Thymus (tissue), 11 donors: ENCODE measurements around the gene NOL4L. TPM values are rescaled to one million over a fixed set of nuclear protein-coding genes. Genes with fewer than 3 reads are reported as not detected.
A peak's percentile ranks its signal among the peaks of the same experiment; 100 is the strongest.

Experiments
- DNase-seq, 9 donors: peaks; one replicate each; pipeline ENCODE4 v3.0.0-alpha.2; 2013; ENCODE audit warnings: low spot score in 9 of 9, low read depth in 6 of 9, missing footprints in 1 of 9
- H3K27ac ChIP-seq, 2 donors: one replicate each; pipeline ENCODE4 v1.5.1; 2013; ENCODE audit warnings: control low read depth in 1 of 2, low read depth in 1 of 2, low read length in 1 of 2, mild to moderate bottlenecking in 1 of 2, moderate library complexity in 1 of 2
- H3K27me3 ChIP-seq, 2 donors: one replicate each; pipeline ENCODE4 v1.5.1; 2013; ENCODE audit warnings: low read length in 1 of 2; ENCODE audit not compliant: control insufficient read depth in 2 of 2, insufficient read depth in 1 of 2
- H3K36me3 ChIP-seq, 2 donors: one replicate each; pipeline ENCODE4 v1.5.1; 2013; ENCODE audit warnings: low read length in 1 of 2, mild to moderate bottlenecking in 1 of 2, moderate library complexity in 1 of 2; ENCODE audit not compliant: control insufficient read depth in 2 of 2, insufficient read depth in 2 of 2
- H3K4me1 ChIP-seq, 2 donors: one replicate each; pipeline ENCODE4 v1.5.1; 2013; ENCODE audit warnings: low read length in 2 of 2; ENCODE audit not compliant: control insufficient read depth in 2 of 2, insufficient read depth in 2 of 2
- H3K4me3 ChIP-seq, 2 donors: one replicate each; pipeline ENCODE4 v1.5.1; 2013; ENCODE audit warnings: low read length in 2 of 2, control low read depth in 1 of 2, mild to moderate bottlenecking in 1 of 2
- H3K9me3 ChIP-seq, 2 donors: one replicate each; pipeline ENCODE4 v1.5.1; 2013; ENCODE audit warnings: low read length in 1 of 2, mild to moderate bottlenecking in 1 of 2; ENCODE audit not compliant: control insufficient read depth in 2 of 2, insufficient read depth in 1 of 2
- WGBS: extraction: QIAGEN DNeasy Blood & Tissue Kit; methylation state at CpG from one replicate; pipeline ENCODE4 v1.1.7; 2013; 5-methylcytosine and 5-hydroxymethylcytosine counted together
- polyA plus RNA-seq: library from polyadenylated mRNA; stranded (reverse); fragments of 200-250 nt; gene quantifications from one replicate; pipeline ENCODE4 v1.2.3, GENCODE V29; 2013
- total RNA-seq: library from RNA; stranded (reverse); fragments of 120-200 nt; gene quantifications from one replicate; pipeline ENCODE4 v1.2.4, GENCODE V29; 2013
- donor health status: healthy.

NOL4L gene
- total and polyA plus RNA-seq, 2 donors: 12.4 to 14.1 TPM

- Histone ChIP-seq H3K4me3 (no peak overlapping the region), H3K27ac (no peak overlapping the region), H3K9me3 (no peaks in the 10 kb centered on the region), H3K36me3 (peaks cover 5 to 10% of the 10 kb centered on the region in 2 donors), H3K27me3 (no peaks in the 10 kb centered on the region), H3K4me1 (peaks cover 0 to 49% of the 10 kb centered on the region in 2 donors)
- 97% methylated on average over 3 of the region's 3 CpGs for WGBS
- DNase-seq: no peak
Measured at GRCh38 chr20:32569018-32569379, 16.1 kb downstream of the NOL4L start.

DNA sequence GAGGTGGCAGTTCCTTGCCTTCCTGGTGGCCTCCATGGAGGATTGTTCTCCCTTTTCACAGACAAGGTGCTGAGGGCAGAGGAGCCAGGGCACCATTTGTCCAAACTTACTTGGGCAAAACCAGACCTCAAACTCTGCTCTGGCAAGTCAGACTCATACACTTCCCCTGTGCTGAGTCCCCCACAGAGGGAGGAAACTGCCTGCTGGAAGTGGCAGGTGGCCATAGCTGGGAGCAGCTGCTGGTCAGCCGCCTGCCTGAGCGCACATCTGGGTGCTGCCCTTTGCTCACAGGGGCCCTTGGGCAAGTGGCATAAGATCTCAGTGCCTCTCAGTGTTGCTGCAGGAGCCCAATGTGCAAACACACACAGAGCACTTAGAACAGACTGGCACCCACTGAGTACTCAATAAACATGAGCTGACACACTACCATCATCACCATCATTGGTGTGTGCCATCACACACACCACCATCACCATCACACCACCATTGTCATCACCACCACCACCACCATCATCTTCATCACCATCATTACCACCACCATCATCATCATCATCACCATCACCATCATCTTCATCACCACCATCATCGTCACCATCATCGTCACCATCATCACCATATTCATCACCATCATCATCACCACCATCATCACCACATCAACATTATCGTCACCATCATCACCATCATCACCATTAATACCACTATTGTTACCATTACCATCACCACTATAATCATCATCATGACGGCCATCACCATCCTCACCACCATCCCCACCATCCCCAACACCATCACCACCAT lies 17.6 kb downstream of the NOL4L start:
- peaks cover 5 to 9% of the 10 kb centered on the region in 2 donors for H3K36me3 ChIP-seq
- no peak overlapping the region for H3K4me3 ChIP-seq
- no peak overlapping the region for H3K27ac ChIP-seq
- no peaks in the 10 kb centered on the region for H3K9me3 ChIP-seq
- 89% methylated on average over 6 of the region's 6 CpGs for WGBS
- H3K27me3 ChIP-seq: no peaks in the 10 kb centered on the region
- peaks cover 0 to 49% of the 10 kb centered on the region in 2 donors for H3K4me1 ChIP-seq
- no peak for DNase-seq

- WGBS: 95% methylated on average over 12 of the region's 12 CpGs
- H3K9me3 ChIP-seq: no peaks in the 10 kb centered on the region
- H3K4me3 ChIP-seq: no peak overlapping the region
- H3K27me3 ChIP-seq: no peaks in the 10 kb centered on the region
- H3K36me3 ChIP-seq: peaks cover 0 to 2% of the 10 kb centered on the region in 2 donors
- peaks cover 0 to 57% of the 10 kb centered on the region in 2 donors for H3K4me1 ChIP-seq
- DNase-seq: no peak
- no peak overlapping the region for H3K27ac ChIP-seq
Measured at GRCh38 chr20:32566379-32567374, 18.5 kb downstream of the NOL4L start.

DNA sequence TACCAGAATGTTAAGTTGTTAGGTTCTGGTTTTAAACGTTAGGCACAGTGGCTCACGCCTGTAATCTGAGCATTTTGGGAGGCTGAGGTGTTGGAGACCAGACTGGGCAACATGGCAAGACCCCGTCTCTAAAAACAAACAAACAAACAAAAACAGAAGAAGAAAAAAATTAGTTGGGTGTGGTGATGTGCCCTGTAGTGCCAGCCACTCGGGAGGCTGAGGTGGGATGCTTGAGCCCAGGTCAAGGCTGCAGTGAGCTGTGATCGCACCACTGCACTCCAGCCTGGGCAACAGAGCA lies 19.4 kb downstream of the NOL4L start:
- Histone ChIP-seq H3K27ac (no peak overlapping the region), H3K36me3 (peaks cover 0 to 1% of the 10 kb centered on the region in 2 donors), H3K4me1 (peaks cover 9 to 60% of the 10 kb centered on the region in 2 donors), H3K27me3 (no peaks in the 10 kb centered on the region), H3K4me3 (no peak overlapping the region), H3K9me3 (no peaks in the 10 kb centered on the region)
- 96% methylated on average over 5 of the region's 5 CpGs for WGBS
- no peak for DNase-seq

GRCh38 chr20:32564921-32565734 lies 20.0 kb downstream of the NOL4L start:
- peaks cover 14 to 60% of the 10 kb centered on the region in 2 donors for H3K4me1 ChIP-seq
- 71% methylated on average over 19 of the region's 19 CpGs for WGBS
- no peaks in the 10 kb centered on the region for H3K36me3 ChIP-seq
- DNase-seq: no peak
- H3K9me3 ChIP-seq: no peaks in the 10 kb centered on the region
- H3K27me3 ChIP-seq: no peaks in the 10 kb centered on the region
- H3K4me3 ChIP-seq: no peak overlapping the region
- H3K27ac ChIP-seq: no peak overlapping the region

DNA sequence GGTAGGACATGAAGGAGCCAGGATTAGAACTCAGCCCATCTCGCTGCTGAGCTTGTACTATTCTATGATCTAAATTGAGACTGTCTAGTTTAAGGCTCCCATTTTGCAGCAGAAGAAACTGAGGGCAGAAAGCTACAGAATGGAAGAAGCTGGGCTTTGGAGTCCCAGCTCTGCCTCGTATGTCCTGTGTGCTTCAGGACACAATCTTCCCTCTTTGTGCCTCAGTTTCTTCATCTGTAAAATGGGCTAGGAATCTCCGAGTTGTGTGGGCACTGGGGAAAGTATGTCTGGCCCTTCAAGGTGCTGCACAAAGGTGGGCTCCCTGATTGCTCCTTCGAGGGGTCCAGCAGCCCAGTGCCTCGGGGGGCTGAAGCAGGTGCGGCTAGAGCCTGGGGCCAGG lies 20.7 kb downstream of the NOL4L start:
- Histone ChIP-seq H3K27me3 (no peaks in the 10 kb centered on the region), H3K4me3 (no peak overlapping the region), H3K4me1 (peaks cover 18 to 61% of the 10 kb centered on the region in 2 donors), H3K36me3 (no peaks in the 10 kb centered on the region), H3K9me3 (no peaks in the 10 kb centered on the region), H3K27ac (no peak overlapping the region)
- WGBS: 91% methylated on average over 6 of the region's 6 CpGs
- DNase-seq: no peak

- H3K4me1 ChIP-seq: peaks cover 18 to 57% of the 10 kb centered on the region in 2 donors
- DNase-seq: no peak
- H3K4me3 ChIP-seq: no peak overlapping the region
- peak overlapping the region in 1 of 2 donors; percentile 15 for H3K27ac ChIP-seq
- peaks cover 2 to 6% of the 10 kb centered on the region in 2 donors for H3K36me3 ChIP-seq
- H3K27me3 ChIP-seq: no peaks in the 10 kb centered on the region
- 96% methylated on average over 25 of the region's 25 CpGs for WGBS
- H3K9me3 ChIP-seq: no peaks in the 10 kb centered on the region
Measured at GRCh38 chr20:32563311-32564272, 21.5 kb downstream of the NOL4L start.

GRCh38 chr20:32562495-32562911 lies 22.6 kb downstream of the NOL4L start:
- no peak overlapping the region for H3K27ac ChIP-seq
- H3K4me3 ChIP-seq: no peak overlapping the region
- H3K36me3 ChIP-seq: peaks cover 4 to 7% of the 10 kb centered on the region in 2 donors
- no peaks in the 10 kb centered on the region for H3K9me3 ChIP-seq
- no peaks in the 10 kb centered on the region for H3K27me3 ChIP-seq
- no peak for DNase-seq
- H3K4me1 ChIP-seq: peaks cover 18 to 50% of the 10 kb centered on the region in 2 donors
- WGBS: 94% methylated on average over 5 of the region's 5 CpGs
